WTC11 (cell line): ENCODE measurements around the gene LIMS3.
"Not testable (repeated sequence)": the region's sequence is repeated elsewhere in the genome, so short reads cannot be mapped to it uniquely, and the experiment has no call there.

ENCODE experiments used
- ATF1 ChIP-seq: sonication (generic); formaldehyde crosslinking; IDR thresholded peaks from 2 replicates; pipeline ENCODE4 v1.8.1; 2023; ENCODE audit warnings: mild to moderate bottlenecking, moderate library complexity, missing genetic modification reagents
- CREM ChIP-seq: sonication (generic); formaldehyde crosslinking; IDR thresholded peaks from 2 replicates; pipeline ENCODE4 v1.8.1; 2022; ENCODE audit warnings: mild to moderate bottlenecking, missing genetic modification reagents, moderate library complexity
- ETV6 ChIP-seq: sonication (generic); formaldehyde crosslinking; IDR thresholded peaks from 2 replicates; pipeline ENCODE4 v1.8.1; 2022; ENCODE audit warnings: mild to moderate bottlenecking, missing genetic modification reagents
- KAT7 ChIP-seq: sonication (generic); formaldehyde crosslinking; IDR thresholded peaks from 2 replicates; pipeline ENCODE4 v1.8.1; 2023; ENCODE audit warnings: missing genetic modification reagents, mild to moderate bottlenecking, borderline replicate concordance
- NFE2L1 ChIP-seq: sonication (generic); formaldehyde crosslinking; IDR thresholded peaks from 2 replicates; pipeline ENCODE4 v1.8.1; 2023; ENCODE audit warnings: missing genetic modification reagents
- NFYB ChIP-seq: sonication (generic); formaldehyde crosslinking; conservative IDR thresholded peaks from 2 replicates; pipeline ENCODE4 v1.8.0; 2022; ENCODE audit warnings: low read depth, missing genetic modification reagents
- PRRX2 ChIP-seq: fragments of 250-450 bp; sonication (Bioruptor Pico); IDR thresholded peaks from 2 replicates; pipeline ENCODE4 v1.8.0; 2021; ENCODE audit warnings: mild to moderate bottlenecking
- SMAD3 ChIP-seq: sonication (generic); formaldehyde crosslinking; IDR thresholded peaks from 2 replicates; pipeline ENCODE4 v1.8.0; 2022; ENCODE audit warnings: missing genetic modification reagents, mild to moderate bottlenecking, borderline replicate concordance
- SOX15 ChIP-seq: fragments of 250-450 bp; sonication (Bioruptor Pico); IDR thresholded peaks from 2 replicates; pipeline ENCODE4 v1.9.0; 2021; ENCODE audit warnings: mild to moderate bottlenecking
- SP1 ChIP-seq: sonication (generic); formaldehyde crosslinking; conservative IDR thresholded peaks from 2 replicates; pipeline ENCODE4 v1.8.1; 2022; ENCODE audit warnings: missing genetic modification reagents
- ZNF138 ChIP-seq: sonication (generic); formaldehyde crosslinking; conservative IDR thresholded peaks from 2 replicates; pipeline ENCODE4 v1.8.1; 2022; ENCODE audit warnings: mild to moderate bottlenecking, moderate library complexity, missing genetic modification reagents
- TF ChIP-seq, protein P1 (sequence below): fragments of 200-600 bp; IDR thresholded peaks from 2 replicates; pipeline ENCODE4 v1.8.0; 2022; ENCODE audit warnings: antibody characterized with exemption
- TF ChIP-seq, protein P2 (sequence below): sonication (generic); formaldehyde crosslinking; IDR thresholded peaks from 2 replicates; pipeline ENCODE4 v1.8.0; 2022; ENCODE audit warnings: mild to moderate bottlenecking, missing genetic modification reagents
- TF ChIP-seq, protein P3 (sequence below): sonication (generic); formaldehyde crosslinking; IDR thresholded peaks from 2 replicates; pipeline ENCODE4 v1.8.0; 2023; ENCODE audit warnings: missing genetic modification reagents

DNA sequence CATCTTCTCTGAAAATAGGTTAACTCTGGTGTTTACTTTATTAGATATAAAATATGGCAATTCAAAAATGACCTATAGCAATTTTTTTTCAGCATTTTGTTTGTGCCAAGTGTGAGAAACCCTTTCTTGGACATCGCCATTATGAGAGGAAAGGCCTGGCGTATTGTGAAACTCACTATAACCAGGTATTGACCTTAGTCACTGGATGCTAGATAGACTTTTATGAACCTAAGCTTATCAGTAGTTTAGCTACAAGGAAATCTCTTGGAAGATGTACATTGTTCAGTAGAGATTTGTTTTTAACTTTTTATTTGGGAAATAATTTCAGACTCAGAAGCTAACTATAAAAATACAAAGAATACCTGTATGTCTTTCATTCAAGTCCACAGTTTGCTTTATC lies 21.7 kb downstream of the LIMS3 start:
- TF ChIP-seq, protein P1, sequence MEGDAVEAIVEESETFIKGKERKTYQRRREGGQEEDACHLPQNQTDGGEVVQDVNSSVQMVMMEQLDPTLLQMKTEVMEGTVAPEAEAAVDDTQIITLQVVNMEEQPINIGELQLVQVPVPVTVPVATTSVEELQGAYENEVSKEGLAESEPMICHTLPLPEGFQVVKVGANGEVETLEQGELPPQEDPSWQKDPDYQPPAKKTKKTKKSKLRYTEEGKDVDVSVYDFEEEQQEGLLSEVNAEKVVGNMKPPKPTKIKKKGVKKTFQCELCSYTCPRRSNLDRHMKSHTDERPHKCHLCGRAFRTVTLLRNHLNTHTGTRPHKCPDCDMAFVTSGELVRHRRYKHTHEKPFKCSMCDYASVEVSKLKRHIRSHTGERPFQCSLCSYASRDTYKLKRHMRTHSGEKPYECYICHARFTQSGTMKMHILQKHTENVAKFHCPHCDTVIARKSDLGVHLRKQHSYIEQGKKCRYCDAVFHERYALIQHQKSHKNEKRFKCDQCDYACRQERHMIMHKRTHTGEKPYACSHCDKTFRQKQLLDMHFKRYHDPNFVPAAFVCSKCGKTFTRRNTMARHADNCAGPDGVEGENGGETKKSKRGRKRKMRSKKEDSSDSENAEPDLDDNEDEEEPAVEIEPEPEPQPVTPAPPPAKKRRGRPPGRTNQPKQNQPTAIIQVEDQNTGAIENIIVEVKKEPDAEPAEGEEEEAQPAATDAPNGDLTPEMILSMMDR: not testable (repeated sequence)
- not testable (repeated sequence) for TF ChIP-seq ATF1; SMAD3 (CRISPR knock-in tag); CREM (CRISPR knock-in tag); ZNF138 (CRISPR knock-in tag); KAT7 (CRISPR knock-in tag); SOX15 (CRISPR knock-in tag); NFYB; ETV6; SP1 (CRISPR knock-in tag); NFE2L1 (CRISPR knock-in tag); PRRX2 (CRISPR knock-in tag)
- TF ChIP-seq, protein P2, sequence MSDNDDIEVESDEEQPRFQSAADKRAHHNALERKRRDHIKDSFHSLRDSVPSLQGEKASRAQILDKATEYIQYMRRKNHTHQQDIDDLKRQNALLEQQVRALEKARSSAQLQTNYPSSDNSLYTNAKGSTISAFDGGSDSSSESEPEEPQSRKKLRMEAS: not testable (repeated sequence)
- TF ChIP-seq, protein P3, sequence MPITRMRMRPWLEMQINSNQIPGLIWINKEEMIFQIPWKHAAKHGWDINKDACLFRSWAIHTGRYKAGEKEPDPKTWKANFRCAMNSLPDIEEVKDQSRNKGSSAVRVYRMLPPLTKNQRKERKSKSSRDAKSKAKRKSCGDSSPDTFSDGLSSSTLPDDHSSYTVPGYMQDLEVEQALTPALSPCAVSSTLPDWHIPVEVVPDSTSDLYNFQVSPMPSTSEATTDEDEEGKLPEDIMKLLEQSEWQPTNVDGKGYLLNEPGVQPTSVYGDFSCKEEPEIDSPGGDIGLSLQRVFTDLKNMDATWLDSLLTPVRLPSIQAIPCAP (CRISPR knock-in tag): not testable (repeated sequence)
